SJCRH30 (cell line): Measurements from ENCODE around the gene SCN8A. TPM values are rescaled to one million over a fixed set of nuclear protein-coding genes. Genes with fewer than 3 reads are reported as not detected.
"Not testable (repeated sequence)": the region's sequence is repeated elsewhere in the genome, so short reads cannot be mapped to it uniquely, and the experiment has no call there.

Source experiments
- DNase-seq, 2 experiments: peaks; one replicate each; pipeline ENCODE4 v3.0.0-alpha.2; 2015 to 2020
- H3K27ac ChIP-seq: fragments of 250-450 bp; sonication (Bioruptor Pico); 2 replicates; pipeline ENCODE4 v1.5.1; 2020; ENCODE audit warnings: mild to moderate bottlenecking, moderate library complexity
- H3K27me3 ChIP-seq: fragments of 250-450 bp; sonication (Bioruptor Pico); 2 replicates; pipeline ENCODE4 v1.5.1; 2020; ENCODE audit warnings: mild to moderate bottlenecking, moderate library complexity
- H3K36me3 ChIP-seq: fragments of 250-450 bp; sonication (Bioruptor Pico); 2 replicates; pipeline ENCODE4 v1.5.1; 2020; ENCODE audit warnings: mild to moderate bottlenecking, moderate library complexity
- H3K4me1 ChIP-seq: fragments of 250-450 bp; sonication (Bioruptor Pico); 2 replicates; pipeline ENCODE4 v1.5.1; 2020; ENCODE audit warnings: mild to moderate bottlenecking, moderate library complexity
- H3K4me3 ChIP-seq: fragments of 250-450 bp; sonication (Bioruptor Pico); 2 replicates; pipeline ENCODE4 v1.5.1; 2020; ENCODE audit warnings: mild to moderate bottlenecking, moderate library complexity
- H3K9me3 ChIP-seq: fragments of 250-450 bp; sonication (Bioruptor Pico); replicated peaks from 2 replicates; pipeline ENCODE4 v1.5.1; 2020; ENCODE audit warnings: mild to moderate bottlenecking, moderate library complexity
- total RNA-seq: library from RNA; depleted of rRNA; stranded (reverse); fragments of >200 nt; shearing (Covaris generic); gene quantifications from 2 replicates; pipeline ENCODE4 v1.2.3, GENCODE V29; 2014

The SCN8A gene
- total RNA-seq, 1 experiment from 2014 or later = 0.67 TPM

DNA sequence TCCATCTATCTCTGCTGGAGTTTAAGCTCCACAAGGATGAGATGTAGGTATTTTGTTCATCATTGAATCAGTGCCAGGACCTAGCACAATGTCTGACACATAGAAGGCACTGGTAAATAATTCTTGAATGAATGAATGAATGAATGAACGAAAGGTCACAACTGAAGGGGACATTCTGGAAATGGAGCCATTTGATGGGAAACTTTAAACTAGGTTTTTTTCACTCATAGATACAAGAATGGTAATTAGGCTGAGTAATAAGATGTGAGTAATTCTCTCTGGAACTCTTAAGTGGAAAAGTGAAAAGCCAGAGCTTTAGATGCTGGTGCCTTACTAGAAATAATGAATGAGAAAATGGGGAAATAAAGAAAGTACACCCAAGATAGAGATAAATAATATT is 44.3 kb downstream of the SCN8A start:
- H3K4me3 ChIP-seq = no peak overlapping the region
- H3K27me3 ChIP-seq = peaks cover 3% of the 10 kb centered on the region; the same call in 1 of the 2 replicates
- H3K4me1 ChIP-seq = no peaks in the 10 kb centered on the region
- no peaks in the 10 kb centered on the region for H3K36me3 ChIP-seq
- no peaks in the 10 kb centered on the region for H3K9me3 ChIP-seq
- H3K27ac ChIP-seq = no peak overlapping the region
- DNase-seq = no peak

GRCh38 chr12:51636581-51636980 is 45.5 kb downstream of the SCN8A start:
- no peaks in the 10 kb centered on the region for H3K4me1 ChIP-seq
- no peak overlapping the region for H3K27ac ChIP-seq
- DNase-seq = no peak
- no peak overlapping the region for H3K4me3 ChIP-seq
- H3K9me3 ChIP-seq = no peaks in the 10 kb centered on the region
- H3K36me3 ChIP-seq = no peaks in the 10 kb centered on the region
- peaks cover 3% of the 10 kb centered on the region; the same call in 1 of the 2 replicates for H3K27me3 ChIP-seq

GRCh38 chr12:51636986-51637385 is 46.0 kb downstream of the SCN8A start:
- no peak for DNase-seq
- H3K27ac ChIP-seq = no peak overlapping the region
- peaks cover 3% of the 10 kb centered on the region; the same call in 1 of the 2 replicates for H3K27me3 ChIP-seq

GRCh38 chr12:51639361-51639760 is 48.3 kb downstream of the SCN8A start:
- peaks cover 3% of the 10 kb centered on the region; the same call in 1 of the 2 replicates for H3K27me3 ChIP-seq
- no peaks in the 10 kb centered on the region for H3K36me3 ChIP-seq
- no peak overlapping the region for H3K27ac ChIP-seq
- DNase-seq = no peak
- no peaks in the 10 kb centered on the region for H3K9me3 ChIP-seq
- no peaks in the 10 kb centered on the region for H3K4me1 ChIP-seq
- no peak overlapping the region for H3K4me3 ChIP-seq

More at GRCh38 chr12:51636986-51637385, 46.0 kb downstream of the SCN8A start:
- H3K36me3 ChIP-seq = no peaks in the 10 kb centered on the region
- H3K4me3 ChIP-seq = no peak overlapping the region
- no peaks in the 10 kb centered on the region for H3K4me1 ChIP-seq
- no peaks in the 10 kb centered on the region for H3K9me3 ChIP-seq

- Histone ChIP-seq H3K36me3 (no peaks in the 10 kb centered on the region), H3K27ac (no peak overlapping the region), H3K9me3 (no peaks in the 10 kb centered on the region), H3K4me3 (no peak overlapping the region), H3K27me3 (no peaks in the 10 kb centered on the region), H3K4me1 (no peaks in the 10 kb centered on the region)
- no peak for DNase-seq
Measured at GRCh38 chr12:51642286-51642685, 51.3 kb downstream of the SCN8A start.

DNA sequence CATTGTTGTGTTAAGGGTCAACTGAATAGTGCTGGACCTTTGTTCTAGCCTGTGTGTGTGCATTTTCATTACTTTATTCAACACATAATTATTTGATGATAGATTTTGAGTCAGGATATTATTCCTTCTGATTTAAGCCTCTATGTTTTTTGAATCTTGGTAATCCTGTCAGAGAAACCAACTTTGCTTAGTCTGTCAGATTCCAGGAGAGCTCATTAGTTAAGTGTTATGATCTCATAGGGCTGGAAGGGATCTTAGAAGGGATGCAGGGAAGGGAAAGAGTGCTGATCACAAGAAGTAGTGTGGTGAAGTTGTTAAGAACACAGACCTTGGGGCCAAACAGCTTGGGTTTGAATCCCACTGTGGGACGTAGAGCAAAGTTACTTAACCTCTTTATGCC is 52.9 kb downstream of the SCN8A start:
- H3K27ac ChIP-seq = no peak overlapping the region
- DNase-seq = no peak
- no peaks in the 10 kb centered on the region for H3K27me3 ChIP-seq
- H3K36me3 ChIP-seq = no peaks in the 10 kb centered on the region
- no peaks in the 10 kb centered on the region for H3K9me3 ChIP-seq
- H3K4me1 ChIP-seq = no peaks in the 10 kb centered on the region
- H3K4me3 ChIP-seq = no peak overlapping the region

DNA sequence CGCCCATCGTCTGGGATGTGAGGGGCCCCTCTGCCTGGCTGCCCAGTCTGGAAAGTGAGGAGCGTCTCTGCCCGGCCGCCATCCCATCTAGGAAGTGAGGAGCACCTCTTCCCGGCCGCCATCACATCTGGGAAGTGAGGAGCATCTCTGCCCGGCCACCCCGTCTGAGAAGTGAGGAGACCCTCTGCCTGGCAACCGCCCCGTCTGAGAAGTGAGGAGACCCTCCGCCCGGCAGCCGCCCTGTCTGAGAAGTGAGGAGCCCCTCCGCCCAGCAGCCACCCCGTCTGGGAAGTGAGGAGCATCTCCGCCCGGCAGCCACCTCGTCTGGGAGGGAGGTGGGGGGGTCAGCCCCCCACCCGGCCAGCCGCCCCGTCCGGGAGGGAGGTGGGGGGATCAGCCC is 53.7 kb downstream of the SCN8A start:
- not testable (repeated sequence) for H3K36me3 ChIP-seq, H3K9me3 ChIP-seq, H3K27me3 ChIP-seq, H3K27ac ChIP-seq, H3K4me1 ChIP-seq, DNase-seq, H3K4me3 ChIP-seq

DNA sequence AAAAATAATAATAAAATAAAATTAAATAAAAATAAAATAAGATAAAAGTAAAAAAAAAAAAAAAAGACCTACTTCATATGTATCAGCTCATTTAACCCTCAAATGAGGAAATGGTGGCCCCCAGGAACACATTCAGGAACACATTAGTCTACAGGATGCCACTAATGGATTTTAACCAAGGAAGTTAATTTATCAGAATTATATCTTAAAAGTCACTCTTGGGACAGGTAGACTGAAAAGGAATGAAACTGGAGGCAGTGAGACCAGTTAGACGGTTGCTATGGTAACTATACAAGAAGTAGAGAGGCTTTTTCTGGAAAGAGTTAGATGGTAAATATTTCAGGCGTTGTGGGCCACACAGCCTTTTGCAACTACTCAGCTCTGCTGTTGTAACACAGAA is 54.9 kb downstream of the SCN8A start:
- Histone ChIP-seq H3K9me3 (no peaks in the 10 kb centered on the region), H3K27me3 (0 out of 2 replicates have a peak, but pooled peaks cover 2% of the 10 kb centered on the region), H3K4me1 (no peaks in the 10 kb centered on the region), H3K4me3 (no peak overlapping the region), H3K36me3 (no peaks in the 10 kb centered on the region), H3K27ac (no peak overlapping the region)
- no peak for DNase-seq

DNA sequence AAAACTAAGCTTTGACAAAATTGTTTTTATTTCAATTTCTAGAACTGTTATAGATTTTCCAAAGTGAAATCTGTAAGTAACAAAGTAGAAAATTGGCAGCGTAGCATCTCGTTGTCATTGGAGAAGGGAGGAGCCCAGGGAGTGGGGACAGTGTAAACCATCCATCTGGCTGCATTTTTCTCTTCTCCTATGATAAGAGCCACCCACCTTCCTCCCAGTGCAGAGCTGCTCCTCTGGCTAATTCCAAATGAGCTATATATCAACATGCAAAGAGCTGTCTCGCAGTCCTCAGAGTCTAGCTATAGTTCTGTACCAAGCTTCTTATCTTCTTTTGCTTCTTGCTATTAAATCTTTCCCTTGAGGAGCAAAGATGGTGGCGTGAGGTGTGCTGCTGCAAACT is 56.6 kb downstream of the SCN8A start:
- Histone ChIP-seq H3K36me3 (no peaks in the 10 kb centered on the region), H3K4me3 (no peak overlapping the region), H3K9me3 (no peaks in the 10 kb centered on the region), H3K27me3 (0 out of 2 replicates have a peak, but pooled peaks cover 2% of the 10 kb centered on the region), H3K27ac (no peak overlapping the region), H3K4me1 (no peaks in the 10 kb centered on the region)
- no peak for DNase-seq

GRCh38 chr12:51653431-51653830 is 62.4 kb downstream of the SCN8A start:
- no peak for DNase-seq
- H3K27ac ChIP-seq = no peak overlapping the region
- H3K36me3 ChIP-seq = no peaks in the 10 kb centered on the region
- no peaks in the 10 kb centered on the region for H3K9me3 ChIP-seq
- 0 out of 2 replicates have a peak, but pooled peaks cover 2% of the 10 kb centered on the region for H3K27me3 ChIP-seq
- no peak overlapping the region for H3K4me3 ChIP-seq
- H3K4me1 ChIP-seq = no peaks in the 10 kb centered on the region

- DNase-seq = no peak
- Histone ChIP-seq H3K4me3 (no peak overlapping the region), H3K36me3 (no peaks in the 10 kb centered on the region), H3K4me1 (no peaks in the 10 kb centered on the region), H3K27ac (no peak overlapping the region), H3K9me3 (no peaks in the 10 kb centered on the region), H3K27me3 (peaks cover 16% of the 10 kb centered on the region; the same call in 1 of the 2 replicates)
Measured at GRCh38 chr12:51661199-51661598, 70.2 kb downstream of the SCN8A start.

DNA sequence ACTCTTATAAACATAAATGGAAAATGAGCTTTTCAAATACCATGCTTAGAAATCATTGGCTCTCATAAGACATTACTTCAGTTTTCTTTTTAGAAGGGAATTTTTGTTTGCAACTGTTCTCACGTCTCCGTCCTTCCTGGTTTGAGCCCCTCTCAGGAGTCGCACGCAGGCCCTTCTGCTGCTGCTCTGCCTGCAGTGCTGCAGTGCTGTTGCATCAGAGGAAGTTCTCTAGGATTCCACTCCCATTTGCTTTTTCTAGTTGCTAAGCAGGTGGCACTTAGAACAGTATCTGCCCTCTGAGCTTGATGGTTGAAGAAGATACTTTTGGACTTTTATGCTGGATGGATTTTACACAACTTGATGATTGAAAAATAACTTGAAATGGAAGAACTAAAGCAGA is 70.8 kb downstream of the SCN8A start:
- Histone ChIP-seq H3K36me3 (no peaks in the 10 kb centered on the region), H3K27me3 (peaks cover 16% of the 10 kb centered on the region; the same call in 1 of the 2 replicates), H3K9me3 (no peaks in the 10 kb centered on the region), H3K4me3 (no peak overlapping the region), H3K27ac (no peak overlapping the region), H3K4me1 (no peaks in the 10 kb centered on the region)
- DNase-seq = no peak

GRCh38 chr12:51662728-51663154 is 71.7 kb downstream of the SCN8A start:
- H3K9me3 ChIP-seq = no peaks in the 10 kb centered on the region
- no peak for DNase-seq
- no peak overlapping the region for H3K27ac ChIP-seq
- no peaks in the 10 kb centered on the region for H3K4me1 ChIP-seq
- peaks cover 16% of the 10 kb centered on the region; the same call in 1 of the 2 replicates for H3K27me3 ChIP-seq
- H3K36me3 ChIP-seq = no peaks in the 10 kb centered on the region
- no peak overlapping the region for H3K4me3 ChIP-seq

DNA sequence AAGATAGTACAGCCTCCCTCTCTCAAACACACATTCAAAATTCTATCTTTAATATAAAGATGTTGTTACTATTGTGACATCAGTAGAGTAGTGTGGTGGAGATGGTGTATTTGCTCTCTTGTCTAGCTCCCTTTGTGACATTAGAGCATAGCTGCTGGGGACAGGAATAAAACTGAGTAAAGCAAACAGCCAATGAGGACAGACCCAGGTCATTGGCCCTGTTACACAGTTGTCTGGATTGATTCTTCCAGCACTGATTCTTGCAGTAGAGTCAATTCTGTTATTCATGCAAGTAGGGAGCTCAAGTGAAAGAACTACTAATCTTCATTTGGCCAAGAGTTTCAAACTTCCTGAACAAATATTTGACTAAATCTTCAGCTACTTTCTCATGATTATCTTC is 72.4 kb downstream of the SCN8A start:
- H3K36me3 ChIP-seq = no peaks in the 10 kb centered on the region
- DNase-seq = no peak
- H3K4me1 ChIP-seq = no peaks in the 10 kb centered on the region
- H3K27me3 ChIP-seq = peaks cover 16% of the 10 kb centered on the region; the same call in 1 of the 2 replicates
- H3K9me3 ChIP-seq = no peaks in the 10 kb centered on the region
- no peak overlapping the region for H3K4me3 ChIP-seq
- H3K27ac ChIP-seq = no peak overlapping the region

GRCh38 chr12:51666696-51667095 is 75.7 kb downstream of the SCN8A start:
- H3K36me3 ChIP-seq = no peaks in the 10 kb centered on the region
- no peak overlapping the region for H3K27ac ChIP-seq
- H3K9me3 ChIP-seq = no peaks in the 10 kb centered on the region
- H3K27me3 ChIP-seq = peaks cover 25% of the 10 kb centered on the region; the same call in 1 of the 2 replicates
- H3K4me3 ChIP-seq = no peak overlapping the region
- H3K4me1 ChIP-seq = no peaks in the 10 kb centered on the region
- no peak for DNase-seq

- Histone ChIP-seq H3K4me1 (no peaks in the 10 kb centered on the region), H3K27me3 (peaks cover 25% of the 10 kb centered on the region; the same call in 1 of the 2 replicates), H3K36me3 (no peaks in the 10 kb centered on the region), H3K4me3 (no peak overlapping the region), H3K27ac (no peak overlapping the region), H3K9me3 (no peaks in the 10 kb centered on the region)
- DNase-seq = no peak
Measured at GRCh38 chr12:51667269-51667668, 76.2 kb downstream of the SCN8A start.
